PC-9 (cell line): ENCODE measurements around the gene VAV2. TPM values are rescaled to one million over a fixed set of nuclear protein-coding genes. Genes with fewer than 3 reads are reported as not detected.

Experiments used
- BruUV-seq: library from RNA; stranded (reverse); fragments of 400-500 nt; replicated peaks from 2 replicates; lab custom pipeline; 2021; lab: Mats Ljungman, UMichigan
- CTCF ChIA-PET: fragments of 300-600 bp; sonication (Branson Sonifier 250); formaldehyde crosslinking; loops from one replicate; lab custom pipeline; 2022; ENCODE audit warnings: antibody characterized with exemption; lab: Charles Lee
- POLR2A ChIA-PET: fragments of 300-600 bp; sonication (Branson Sonifier 250); formaldehyde crosslinking; loops from one replicate; lab custom pipeline; 2022; ENCODE audit warnings: antibody characterized with exemption; ENCODE audit not compliant: unreplicated experiment; lab: Charles Lee
- DNase-seq, 2 experiments: peaks; one replicate each; pipeline versions ENCODE4 v3.0.0 to v3.0.0-alpha.2; 2015 to 2022; ENCODE audit warnings: mixed read lengths in 1 of 2
- H2AFZ ChIP-seq: fragments of 200-600 bp; sonication (generic); 2 replicates; pipeline ENCODE4 v1.8.1; 2017; ENCODE audit warnings: antibody characterized with exemption
- H3F3A ChIP-seq: fragments of 200-600 bp; sonication (generic); 2 replicates; pipeline ENCODE4 v1.8.1; 2017; ENCODE audit warnings: antibody characterized with exemption, mild to moderate bottlenecking, low read depth; ENCODE audit not compliant: insufficient read depth
- H3K27ac ChIP-seq: fragments of 200-600 bp; sonication (generic); 2 replicates; pipeline ENCODE4 v1.6.1; 2016; ENCODE audit warnings: mixed run types
- H3K27me3 ChIP-seq: fragments of 200-600 bp; sonication (generic); 2 replicates; pipeline ENCODE4 v1.6.1; 2016; ENCODE audit warnings: low read depth, mixed run types; ENCODE audit not compliant: insufficient read depth
- H3K36me3 ChIP-seq: fragments of 200-600 bp; sonication (generic); 2 replicates; pipeline ENCODE4 v1.6.1; 2016; ENCODE audit warnings: low read depth, mixed run types
- H3K4me1 ChIP-seq: fragments of 200-600 bp; sonication (generic); replicated peaks from 2 replicates; pipeline ENCODE4 v1.6.1; 2016; ENCODE audit warnings: mixed run types; ENCODE audit not compliant: insufficient read depth
- H3K4me2 ChIP-seq: fragments of 200-600 bp; sonication (generic); 2 replicates; pipeline ENCODE4 v1.6.1; 2017; ENCODE audit warnings: mixed run types
- H3K4me3 ChIP-seq: fragments of 200-600 bp; sonication (generic); 2 replicates; pipeline ENCODE4 v1.6.1; 2016; ENCODE audit warnings: mixed run types
- H3K79me2 ChIP-seq: fragments of 200-600 bp; sonication (generic); 2 replicates; pipeline ENCODE4 v1.6.1; 2017; ENCODE audit warnings: low read depth, mixed run types
- H3K9me2 ChIP-seq: fragments of 200-600 bp; sonication (generic); 2 replicates; pipeline ENCODE4 v1.8.1; 2017; ENCODE audit warnings: mild to moderate bottlenecking; ENCODE audit not compliant: insufficient read depth
- H3K9me3 ChIP-seq: fragments of 200-600 bp; sonication (generic); 2 replicates; pipeline ENCODE4 v1.8.1; 2016; ENCODE audit warnings: low read depth; ENCODE audit not compliant: insufficient read depth
- H4K20me1 ChIP-seq: fragments of 200-600 bp; sonication (generic); 2 replicates; pipeline ENCODE4 v1.8.1; 2017; ENCODE audit not compliant: insufficient read depth
- EZH2 ChIP-seq: fragments of 200-600 bp; sonication (generic); IDR thresholded peaks from 2 replicates; pipeline ENCODE4 v1.8.0; 2017; ENCODE audit warnings: antibody characterized with exemption, low read depth
- intact Hi-C: fragments of 100-400 bp; cut with micrococcal nuclease; formaldehyde crosslinking; loops from one replicate; pipeline ENCODE4 v1.10.0; 2022; ENCODE audit not compliant: unreplicated experiment
- total RNA-seq: library from RNA; stranded (reverse); gene quantifications from 2 replicates; pipeline ENCODE4 v1.2.3, GENCODE V29; 2021
- TF ChIP-seq, protein P1 (sequence below): fragments of 200-600 bp; sonication (generic); conservative IDR thresholded peaks from 2 replicates; pipeline ENCODE4 v1.6.1; 2017; ENCODE audit warnings: mixed run types, antibody characterized with exemption, mild to moderate bottlenecking, moderate library complexity

VAV2 gene
- total RNA-seq, 1 experiment from 2014 or later, result 36.5 TPM

GRCh38 chr9:133975511-133975910 is 16.6 kb downstream of the VAV2 start:
- BruUV-seq, result no TSS peak
- H3F3A ChIP-seq, result peaks cover 3% of the 10 kb centered on the region; the same call in 1 of the 2 replicates
- intact Hi-C loops, result no loop called here

DNA sequence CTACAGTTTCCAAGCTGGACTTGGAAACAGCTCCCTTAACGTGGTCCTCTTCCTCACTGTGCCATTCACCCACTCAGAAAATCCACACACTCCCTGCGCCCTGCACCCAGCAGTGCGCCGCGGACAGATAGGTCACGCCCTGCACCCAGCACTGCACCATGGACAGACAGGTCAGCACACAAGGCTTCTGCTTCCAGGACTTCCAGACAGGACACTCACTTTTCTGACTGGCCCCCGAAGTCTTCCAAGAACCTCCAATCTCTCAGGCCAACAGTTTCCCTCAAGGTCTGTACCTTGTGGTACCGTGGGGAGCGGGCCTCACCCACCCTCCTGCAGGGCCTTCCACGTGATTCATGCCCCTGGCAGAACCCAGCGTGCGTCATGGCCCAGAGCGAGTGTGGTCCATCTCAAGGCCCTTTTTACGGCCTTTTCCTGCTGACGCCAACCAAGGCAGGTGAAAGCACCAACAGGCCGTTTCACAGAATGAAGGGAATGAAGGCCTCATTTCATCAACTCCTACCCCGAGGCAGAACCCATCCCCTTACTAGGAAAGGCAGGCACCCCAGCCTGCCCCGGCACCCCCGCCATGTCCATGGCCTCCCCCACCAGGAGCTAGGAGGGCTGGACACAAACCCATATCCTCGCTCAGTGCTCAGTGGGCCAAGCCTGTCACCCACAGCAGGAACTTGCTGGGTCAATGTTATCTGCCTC is 17.3 kb downstream of the VAV2 start:
- Histone ChIP-seq H3K4me1 (peaks cover 8% of the 10 kb centered on the region), H3K4me2 (no peak overlapping the region)
- POLR2A ChIA-PET, result no interaction called here

More at GRCh38 chr9:133975511-133975910, 16.6 kb downstream of the VAV2 start:
- Histone ChIP-seq H3K4me3 (no peak overlapping the region), H3K27me3 (no peaks in the 10 kb centered on the region), H3K4me1 (peaks cover 8% of the 10 kb centered on the region), H3K9me3 (no peaks in the 10 kb centered on the region), H3K36me3 (no peaks in the 10 kb centered on the region), H2AFZ (no peak overlapping the region), H3K4me2 (no peak overlapping the region), H3K9me2 (no peaks in the 10 kb centered on the region), H3K27ac (no peak overlapping the region), H3K79me2 (peaks cover 64% of the 10 kb centered on the region), H4K20me1 (peaks cover 92% of the 10 kb centered on the region)
- POLR2A ChIA-PET, result no interaction called here
- DNase-seq, result no peak
- TF ChIP-seq EZH2, result no peak
- TF ChIP-seq, protein P1, sequence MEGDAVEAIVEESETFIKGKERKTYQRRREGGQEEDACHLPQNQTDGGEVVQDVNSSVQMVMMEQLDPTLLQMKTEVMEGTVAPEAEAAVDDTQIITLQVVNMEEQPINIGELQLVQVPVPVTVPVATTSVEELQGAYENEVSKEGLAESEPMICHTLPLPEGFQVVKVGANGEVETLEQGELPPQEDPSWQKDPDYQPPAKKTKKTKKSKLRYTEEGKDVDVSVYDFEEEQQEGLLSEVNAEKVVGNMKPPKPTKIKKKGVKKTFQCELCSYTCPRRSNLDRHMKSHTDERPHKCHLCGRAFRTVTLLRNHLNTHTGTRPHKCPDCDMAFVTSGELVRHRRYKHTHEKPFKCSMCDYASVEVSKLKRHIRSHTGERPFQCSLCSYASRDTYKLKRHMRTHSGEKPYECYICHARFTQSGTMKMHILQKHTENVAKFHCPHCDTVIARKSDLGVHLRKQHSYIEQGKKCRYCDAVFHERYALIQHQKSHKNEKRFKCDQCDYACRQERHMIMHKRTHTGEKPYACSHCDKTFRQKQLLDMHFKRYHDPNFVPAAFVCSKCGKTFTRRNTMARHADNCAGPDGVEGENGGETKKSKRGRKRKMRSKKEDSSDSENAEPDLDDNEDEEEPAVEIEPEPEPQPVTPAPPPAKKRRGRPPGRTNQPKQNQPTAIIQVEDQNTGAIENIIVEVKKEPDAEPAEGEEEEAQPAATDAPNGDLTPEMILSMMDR, result no peak
- CTCF ChIA-PET, result no interaction called here

DNA sequence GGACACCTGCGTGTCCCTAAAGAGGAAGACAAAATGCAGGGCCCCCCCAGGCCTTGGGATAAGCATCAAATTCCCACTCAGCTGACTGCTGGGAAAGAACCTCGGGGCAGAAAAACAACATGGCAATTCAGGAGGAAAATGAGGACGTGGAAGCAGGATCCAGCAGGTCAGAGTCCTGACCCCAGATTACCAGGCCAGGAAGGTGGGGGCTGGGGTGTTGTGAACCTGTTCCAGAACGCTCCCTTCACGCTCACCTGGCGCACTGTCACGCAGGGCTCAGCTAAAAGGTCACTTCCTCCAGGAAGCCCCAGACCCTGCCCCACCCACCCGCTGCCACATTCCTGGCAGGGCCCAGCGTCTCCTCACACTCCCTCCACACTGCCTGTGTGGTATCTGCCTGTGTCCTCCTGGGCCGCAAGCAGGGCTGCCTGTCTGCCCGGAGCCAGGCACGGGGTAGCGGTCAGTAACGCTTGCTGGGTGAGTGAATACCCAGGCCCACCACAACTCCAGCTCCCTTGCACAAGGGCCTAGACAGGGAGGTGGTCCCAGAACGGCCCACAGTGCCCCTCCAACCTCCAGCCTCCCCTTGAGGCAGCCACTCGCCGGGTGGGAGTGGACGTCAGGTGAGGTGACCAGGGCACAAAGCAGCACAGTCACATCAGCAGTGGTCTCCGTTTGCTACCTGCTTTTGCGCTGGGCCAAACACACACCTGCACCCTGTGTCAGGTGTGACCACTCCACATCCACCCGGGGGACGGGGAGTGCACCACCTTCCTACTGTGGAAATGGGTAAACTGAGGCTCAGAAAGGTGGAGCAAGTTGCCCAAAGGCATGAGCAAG is 18.1 kb downstream of the VAV2 start:
- intact Hi-C loops, result no loop called here
- Histone ChIP-seq H3K4me1 (peaks cover 8% of the 10 kb centered on the region), H3F3A (peaks cover 3% of the 10 kb centered on the region; the same call in 1 of the 2 replicates), H3K9me2 (no peaks in the 10 kb centered on the region), H3K79me2 (peaks cover 66% of the 10 kb centered on the region), H3K36me3 (no peaks in the 10 kb centered on the region), H3K27me3 (no peaks in the 10 kb centered on the region), H3K4me3 (no peak overlapping the region), H3K27ac (no peak overlapping the region), H3K4me2 (no peak overlapping the region), H4K20me1 (peaks cover 96% of the 10 kb centered on the region), H2AFZ (no peak overlapping the region), H3K9me3 (no peaks in the 10 kb centered on the region)
- ChIA-PET POLR2A (no interaction called here), CTCF (no interaction called here)
- BruUV-seq, result no TSS peak
- no peak for DNase-seq
- no peak for TF ChIP-seq EZH2
- TF ChIP-seq, protein P1, result no peak

More for the DNA sequence above, 17.3 kb downstream of the VAV2 start:
- Histone ChIP-seq H3K4me3 (no peak overlapping the region), H3F3A (peaks cover 3% of the 10 kb centered on the region; the same call in 1 of the 2 replicates), H3K36me3 (no peaks in the 10 kb centered on the region), H3K79me2 (peaks cover 68% of the 10 kb centered on the region), H3K27me3 (no peaks in the 10 kb centered on the region), H3K9me3 (no peaks in the 10 kb centered on the region), H3K9me2 (no peaks in the 10 kb centered on the region), H4K20me1 (peaks cover 93% of the 10 kb centered on the region), H3K27ac (no peak overlapping the region), H2AFZ (no peak overlapping the region)
- TF ChIP-seq EZH2, result no peak
- TF ChIP-seq, protein P1, result no peak
- no TSS peak for BruUV-seq
- CTCF ChIA-PET, result no interaction called here
- DNase-seq, result no peak
- intact Hi-C loops, result no loop called here
